OCI-LY3 (cell line): Measurements from ENCODE around the gene CDH4.

Experiments
- H2AFZ ChIP-seq: fragments of 200-600, 300-600 bp; shearing (Covaris generic); 2 replicates; pipeline ENCODE4 v1.6.0; 2014; ENCODE audit warnings: antibody characterized with exemption, low read depth, low read length
- H3K27ac ChIP-seq: fragments of 200-600, 300-600 bp; sonication (generic); 2 replicates; pipeline ENCODE4 v1.5.1; 2014; ENCODE audit warnings: mild to moderate bottlenecking, low read length, moderate library complexity, mixed read lengths
- H3K27me3 ChIP-seq: fragments of 200-600, 300-600 bp; sonication (generic); 2 replicates; pipeline ENCODE4 v1.6.1; 2014; ENCODE audit warnings: low read depth, low read length, mixed read lengths
- H3K36me3 ChIP-seq: fragments of 200-600, 300-600 bp; sonication (generic); replicated peaks from 2 replicates; pipeline ENCODE3; 2014; ENCODE audit warnings: low read depth, low read length, mixed read lengths
- H3K4me1 ChIP-seq: fragments of 300-600, 200-600 bp; sonication (generic); 2 replicates; pipeline ENCODE4 v1.6.1; 2014; ENCODE audit warnings: low read length, mixed read lengths
- H3K4me2 ChIP-seq: fragments of 200-600, 300-600 bp; sonication (generic); 2 replicates; pipeline ENCODE4 v1.6.1; 2014; ENCODE audit warnings: low read length, mixed read lengths
- H3K4me3 ChIP-seq: fragments of 300-600, 200-600 bp; sonication (generic); 2 replicates; pipeline ENCODE4 v1.5.1; 2014; ENCODE audit warnings: antibody characterized with exemption, mild to moderate bottlenecking, low read length, moderate library complexity
- H3K79me2 ChIP-seq: fragments of 300-600, 200-600 bp; shearing (Covaris generic); 2 replicates; pipeline ENCODE4 v1.6.1; 2014; ENCODE audit warnings: mild to moderate bottlenecking, low read length, mixed read lengths
- H3K9ac ChIP-seq: fragments of 300-600, 200-600 bp; shearing (Covaris generic); 2 replicates; pipeline ENCODE4 v1.6.0; 2014; ENCODE audit warnings: mild to moderate bottlenecking, low read length, moderate library complexity
- H3K9me3 ChIP-seq: fragments of 200-600, 300-600 bp; shearing (Covaris generic); 2 replicates; pipeline ENCODE4 v1.6.1; 2014; ENCODE audit warnings: low read length, mixed read lengths; ENCODE audit not compliant: insufficient read depth
- H4K20me1 ChIP-seq: fragments of 200-600, 300-600 bp; sonication (generic); 2 replicates; pipeline ENCODE4 v1.6.1; 2016; ENCODE audit warnings: low read length, mixed read lengths; ENCODE audit not compliant: insufficient read depth
- EZH2phosphoT487 ChIP-seq: fragments of 200-600 bp; shearing (Covaris generic); IDR thresholded peaks from 2 replicates; pipeline ENCODE4 v1.6.1; 2018; ENCODE audit warnings: antibody characterized with exemption, mixed run types, low read depth
- TF ChIP-seq, protein P1 (sequence below): fragments of 200-600, 300-600 bp; sonication (generic); IDR thresholded peaks from 2 replicates; pipeline ENCODE4 v1.5.1; 2014; ENCODE audit warnings: antibody characterized with exemption, low read length, low read depth

Gene CDH4

GRCh38 chr20:61737346-61737745 is 485.3 kb downstream of the CDH4 start:
- H3K4me2 ChIP-seq, result no peak overlapping the region
- H3K36me3 ChIP-seq, result no peaks in the 10 kb centered on the region
- H2AFZ ChIP-seq, result no peak overlapping the region
- H3K27me3 ChIP-seq, result no peaks in the 10 kb centered on the region
- no peak overlapping the region for H3K4me3 ChIP-seq
- H3K79me2 ChIP-seq, result no peaks in the 10 kb centered on the region
- no peaks in the 10 kb centered on the region for H3K4me1 ChIP-seq
- H4K20me1 ChIP-seq, result no peaks in the 10 kb centered on the region
- TF ChIP-seq, protein P1, sequence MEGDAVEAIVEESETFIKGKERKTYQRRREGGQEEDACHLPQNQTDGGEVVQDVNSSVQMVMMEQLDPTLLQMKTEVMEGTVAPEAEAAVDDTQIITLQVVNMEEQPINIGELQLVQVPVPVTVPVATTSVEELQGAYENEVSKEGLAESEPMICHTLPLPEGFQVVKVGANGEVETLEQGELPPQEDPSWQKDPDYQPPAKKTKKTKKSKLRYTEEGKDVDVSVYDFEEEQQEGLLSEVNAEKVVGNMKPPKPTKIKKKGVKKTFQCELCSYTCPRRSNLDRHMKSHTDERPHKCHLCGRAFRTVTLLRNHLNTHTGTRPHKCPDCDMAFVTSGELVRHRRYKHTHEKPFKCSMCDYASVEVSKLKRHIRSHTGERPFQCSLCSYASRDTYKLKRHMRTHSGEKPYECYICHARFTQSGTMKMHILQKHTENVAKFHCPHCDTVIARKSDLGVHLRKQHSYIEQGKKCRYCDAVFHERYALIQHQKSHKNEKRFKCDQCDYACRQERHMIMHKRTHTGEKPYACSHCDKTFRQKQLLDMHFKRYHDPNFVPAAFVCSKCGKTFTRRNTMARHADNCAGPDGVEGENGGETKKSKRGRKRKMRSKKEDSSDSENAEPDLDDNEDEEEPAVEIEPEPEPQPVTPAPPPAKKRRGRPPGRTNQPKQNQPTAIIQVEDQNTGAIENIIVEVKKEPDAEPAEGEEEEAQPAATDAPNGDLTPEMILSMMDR, result no peak
- no peak for TF ChIP-seq EZH2phosphoT487
- no peak overlapping the region for H3K9ac ChIP-seq
- no peak overlapping the region for H3K27ac ChIP-seq
- H3K9me3 ChIP-seq, result no peaks in the 10 kb centered on the region

DNA sequence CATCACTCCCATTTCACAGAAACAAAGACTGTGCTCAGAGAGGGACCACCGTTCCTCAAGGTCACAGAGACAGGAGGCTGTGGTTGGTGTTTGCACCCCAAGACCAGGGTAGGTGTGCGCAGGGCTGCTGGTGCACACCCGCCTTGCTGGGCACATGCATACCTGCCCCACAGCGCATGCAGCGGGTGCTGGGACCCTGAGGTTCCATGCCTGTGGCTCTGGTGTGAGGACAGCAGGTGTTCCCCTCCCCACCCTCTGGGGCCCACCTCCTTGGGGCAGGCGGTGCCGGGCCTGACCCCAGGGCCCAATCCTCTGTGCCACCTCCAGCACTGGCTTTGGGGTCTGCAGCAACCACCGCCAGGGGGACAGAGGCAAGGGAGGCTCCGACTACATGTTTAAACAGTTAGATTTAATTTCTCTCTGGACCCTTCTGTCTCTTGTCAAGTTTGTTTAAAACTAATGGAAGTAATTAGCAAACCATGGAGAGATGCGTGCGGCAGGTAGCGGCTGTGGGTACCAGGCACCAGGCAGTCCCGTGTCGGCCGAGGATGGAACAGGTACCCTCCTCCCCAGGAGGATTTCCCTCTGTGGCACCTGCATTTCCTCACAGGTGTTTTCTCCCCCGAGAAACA is 485.9 kb downstream of the CDH4 start:
- Histone ChIP-seq H3K27ac (no peak overlapping the region), H3K4me1 (no peaks in the 10 kb centered on the region), H3K9me3 (no peaks in the 10 kb centered on the region), H3K4me2 (no peak overlapping the region), H3K36me3 (no peaks in the 10 kb centered on the region), H3K9ac (no peak overlapping the region), H3K4me3 (no peak overlapping the region), H2AFZ (no peak overlapping the region), H3K27me3 (no peaks in the 10 kb centered on the region), H4K20me1 (no peaks in the 10 kb centered on the region), H3K79me2 (no peaks in the 10 kb centered on the region)
- TF ChIP-seq EZH2phosphoT487, result no peak
- TF ChIP-seq, protein P1, result no peak

DNA sequence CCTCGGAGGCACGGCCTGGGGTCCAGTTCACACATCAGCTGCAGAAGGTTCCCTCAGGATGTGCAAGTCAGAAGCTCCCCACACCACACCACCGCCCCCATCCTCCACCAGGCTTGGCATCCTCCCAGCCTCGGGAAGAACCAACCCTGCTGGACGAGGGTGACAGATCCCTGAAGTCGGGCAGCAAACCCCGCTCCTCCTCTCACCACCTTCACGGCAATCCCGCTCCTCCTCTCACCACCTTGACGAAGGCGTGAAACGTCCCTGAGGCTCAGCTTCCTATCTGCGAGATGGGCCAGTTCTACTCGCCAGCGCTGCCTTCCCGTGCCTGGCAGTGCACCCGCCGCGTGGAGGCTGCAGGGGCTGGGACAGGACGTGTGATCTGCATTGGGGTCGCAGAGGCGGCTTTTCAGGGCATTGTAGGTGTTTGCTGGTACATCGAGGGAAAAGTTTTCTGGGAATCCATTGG is 486.6 kb downstream of the CDH4 start:
- Histone ChIP-seq H3K36me3 (no peaks in the 10 kb centered on the region), H3K27ac (no peak overlapping the region), H3K9me3 (no peaks in the 10 kb centered on the region), H3K4me3 (no peak overlapping the region), H3K27me3 (no peaks in the 10 kb centered on the region), H3K9ac (no peak overlapping the region), H3K79me2 (no peaks in the 10 kb centered on the region), H3K4me1 (no peaks in the 10 kb centered on the region), H3K4me2 (no peak overlapping the region), H2AFZ (no peak overlapping the region), H4K20me1 (no peaks in the 10 kb centered on the region)
- TF ChIP-seq, protein P1, result no peak
- TF ChIP-seq EZH2phosphoT487, result no peak

- Histone ChIP-seq H3K4me1 (no peaks in the 10 kb centered on the region), H3K27me3 (no peaks in the 10 kb centered on the region), H3K36me3 (no peaks in the 10 kb centered on the region), H3K9me3 (no peaks in the 10 kb centered on the region), H3K9ac (no peak overlapping the region), H3K79me2 (no peaks in the 10 kb centered on the region), H3K4me2 (no peak overlapping the region), H4K20me1 (no peaks in the 10 kb centered on the region), H3K27ac (no peak overlapping the region), H3K4me3 (no peak overlapping the region), H2AFZ (no peak overlapping the region)
- TF ChIP-seq, protein P1, result no peak
- TF ChIP-seq EZH2phosphoT487, result no peak
Measured at GRCh38 chr20:61739086-61739831, 487.2 kb downstream of the CDH4 start.
